D341Med (cell line): Measurements from ENCODE around the gene TRIM22.

Experiments
- DNase-seq: peaks from one replicate; pipeline ENCODE4 v3.0.0; 2012; ENCODE audit warnings: low spot score

TRIM22 gene

DNA sequence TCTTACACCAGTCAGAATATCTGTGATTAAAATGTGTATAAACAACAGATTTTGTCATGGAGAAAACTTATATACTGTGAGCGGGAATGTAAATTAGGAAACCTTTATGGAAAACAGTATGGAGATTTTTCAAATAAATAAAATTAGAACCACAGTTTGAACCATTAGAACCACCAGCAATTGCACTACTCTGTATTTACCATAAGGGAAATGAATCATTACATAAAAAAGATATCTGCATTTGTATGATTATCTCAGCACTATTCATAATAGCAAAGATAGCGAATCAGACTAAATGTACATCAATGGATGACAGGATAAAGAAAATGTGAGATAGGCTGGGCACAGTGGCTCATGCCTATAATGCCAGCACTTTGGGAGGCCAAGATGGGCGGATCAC lies 57.0 kb downstream of the TRIM22 start:
- DNase-seq = no peak

DNA sequence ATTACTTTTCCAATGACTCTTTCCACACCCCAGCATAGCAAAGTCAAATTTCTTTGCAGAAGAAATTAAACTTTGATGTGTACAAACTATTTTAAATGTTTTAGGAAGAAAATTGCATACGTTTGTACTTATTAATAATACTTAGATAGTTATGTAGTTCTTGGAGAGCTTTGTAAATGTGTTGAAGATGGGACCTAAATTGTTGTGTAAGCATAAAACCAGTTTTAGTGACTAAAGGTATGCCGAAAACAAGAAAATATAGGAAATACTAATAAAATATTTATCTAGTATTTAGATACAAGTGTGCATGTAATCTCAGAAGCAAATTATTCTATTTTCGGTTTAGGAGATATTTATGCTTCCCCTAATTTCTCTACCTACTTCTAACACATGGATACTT lies 60.2 kb downstream of the TRIM22 start:
- no peak for DNase-seq

- DNase-seq = no peak
These were observed 64.4 kb downstream of the TRIM22 start, which contains the start of gene OR52N4 for GRCh38 chr11:5753943-5754342. Gene OR52N4 (plus strand): TSS chr11:5754243. CDS start chr11:5754741, 498 bp downstream.
